CD4-positive, alpha-beta T cell (primary cell): ENCODE measurements around the gene AFF3. TPM values are rescaled to one million over a fixed set of nuclear protein-coding genes. Genes with fewer than 3 reads are reported as not detected.

ENCODE experiments used
- ATAC-seq: fragments of 200-7000 bp; cut with Tn5 transposase; one replicate; pipeline ENCODE4 v1.10.0; 2022; ENCODE audit warnings: mild to moderate bottlenecking; ENCODE audit not compliant: poor library complexity
- CTCF ChIA-PET: fragments of 350-600 bp; sonication (Branson Sonifier 250); formaldehyde crosslinking; loops from one replicate; lab custom pipeline; 2021; ENCODE audit warnings: antibody characterized with exemption, inconsistent platforms; lab: Charles Lee
- POLR2A ChIA-PET: fragments of 350-600 bp; sonication (Branson Sonifier 250); formaldehyde crosslinking; loops from one replicate; lab custom pipeline; 2021; ENCODE audit warnings: antibody characterized with exemption, inconsistent platforms; lab: Charles Lee
- DNase-seq, 14 experiments: peaks; one replicate each; pipeline ENCODE4 v3.0.0-alpha.2; 2013 to 2020; ENCODE audit warnings: mixed read lengths in 2 of 14
- H3K27ac ChIP-seq, 2 donors: one replicate each; pipeline versions ENCODE4 v1.5.1 to v1.7.0; 2013; ENCODE audit warnings: low read length in 2 of 2, low read depth in 1 of 2, mild to moderate bottlenecking in 1 of 2
- H3K27me3 ChIP-seq, 2 experiments: 1 replicate in 1 of 2; 2 replicates in 1 of 2; pipeline versions ENCODE4 v1.6.1 to v1.7.0; 2013; ENCODE audit warnings: low read length in 2 of 2, control low read depth in 1 of 2, mild to moderate bottlenecking in 1 of 2, moderate library complexity in 1 of 2; ENCODE audit not compliant: insufficient read depth in 2 of 2, control insufficient read depth in 1 of 2
- H3K36me3 ChIP-seq: one replicate; pipeline ENCODE4 v1.6.1; 2013; ENCODE audit warnings: low read length, control low read depth; ENCODE audit not compliant: insufficient read depth
- H3K4me1 ChIP-seq: one replicate; pipeline ENCODE4 v1.6.1; 2013; ENCODE audit warnings: low read length, control low read depth; ENCODE audit not compliant: insufficient read depth
- H3K4me3 ChIP-seq: one replicate; pipeline ENCODE4 v1.5.1; 2013; ENCODE audit warnings: mild to moderate bottlenecking, low read length, moderate library complexity
- H3K9me3 ChIP-seq, 2 experiments: 1 replicate in 1 of 2; 2 replicates in 1 of 2; pipeline versions ENCODE4 v1.6.1 to v1.7.0; 2013; ENCODE audit warnings: low read length in 2 of 2, mild to moderate bottlenecking in 2 of 2, control low read depth in 1 of 2, moderate library complexity in 1 of 2; ENCODE audit not compliant: control insufficient read depth in 1 of 2, insufficient read depth in 1 of 2
- H3K27ac Mint-ChIP-seq: one replicate; pipeline ENCODE4 v1.8.0; 2020; ENCODE audit warnings: mixed read lengths
- H3K27me3 Mint-ChIP-seq: one replicate; pipeline ENCODE4 v1.8.0; 2021; ENCODE audit warnings: mixed read lengths
- H3K36me3 Mint-ChIP-seq: one replicate; pipeline ENCODE4 v1.8.0; 2021; ENCODE audit warnings: low read depth, mixed read lengths
- H3K4me1 Mint-ChIP-seq: one replicate; pipeline ENCODE4 v1.8.0; 2021; ENCODE audit warnings: low read depth, mixed read lengths
- H3K4me3 Mint-ChIP-seq: one replicate; pipeline ENCODE4 v1.8.0; 2020; ENCODE audit warnings: mild to moderate bottlenecking, mixed read lengths
- H3K9me3 Mint-ChIP-seq: one replicate; pipeline ENCODE4 v1.8.0; 2020; ENCODE audit warnings: mixed read lengths
- CTCF ChIP-seq: fragments of 200-600 bp; IDR thresholded peaks from one replicate; pipeline ENCODE4 v1.8.0; 2022; ENCODE audit warnings: antibody characterized with exemption, mild to moderate bottlenecking
- intact Hi-C, 2 experiments: fragments of 100-400 bp; cut with DNase I in 1 of 2; cut with micrococcal nuclease in 1 of 2; formaldehyde crosslinking; loops; one replicate each; pipeline versions ENCODE4 v1.15.1 to v1.9.0; 2023 to 2025; cut with DNase I, micrococcal nuclease
- total RNA-seq, 174 experiments: library from RNA in 2 of 174; stranded (reverse) in 2 of 174; gene quantifications; one replicate each; pipeline ENCODE4 v1.2.3 and lab custom pipeline; 2021 to 2026

Gene AFF3
- total RNA-seq, 2 experiments from 2014 or later = 15.4 to 15.7 TPM

GRCh38 chr2:99708231-99708630 is 434.2 kb downstream of the AFF3 start:
- ATAC-seq (no peak), DNase-seq (no peak)
- Mint-ChIP-seq H3K27ac (no peak overlapping the region), H3K9me3 (no peaks in the 10 kb centered on the region), H3K4me1 (peaks cover 5% of the 10 kb centered on the region), H3K4me3 (no peak overlapping the region), H3K36me3 (no peaks in the 10 kb centered on the region), H3K27me3 (no peaks in the 10 kb centered on the region)
- CTCF ChIA-PET = no interaction called here
- TF ChIP-seq CTCF = no peak
- Histone ChIP-seq H3K36me3 (no peaks in the 10 kb centered on the region), H3K4me3 (no peak overlapping the region), H3K27me3 (no peaks in the 10 kb centered on the region), H3K27ac (no peak overlapping the region), H3K4me1 (no peaks in the 10 kb centered on the region), H3K9me3 (no peaks in the 10 kb centered on the region)
- intact Hi-C loops = no loop called here
- POLR2A ChIA-PET = no interaction called here

GRCh38 chr2:99707592-99707991 is 434.8 kb downstream of the AFF3 start:
- Histone ChIP-seq H3K36me3 (no peaks in the 10 kb centered on the region), H3K27ac (no peak overlapping the region), H3K4me3 (no peak overlapping the region), H3K27me3 (no peaks in the 10 kb centered on the region), H3K9me3 (no peaks in the 10 kb centered on the region), H3K4me1 (no peaks in the 10 kb centered on the region)
- ChIA-PET CTCF (no interaction called here), POLR2A (no interaction called here)
- TF ChIP-seq CTCF = no peak
- intact Hi-C loops = no loop called here
- ATAC-seq (no peak), DNase-seq (no peak)
- peaks cover 10% of the 10 kb centered on the region for H3K4me1 Mint-ChIP-seq
- H3K4me3 Mint-ChIP-seq = no peak overlapping the region
- H3K9me3 Mint-ChIP-seq = no peaks in the 10 kb centered on the region
- no peak overlapping the region for H3K27ac Mint-ChIP-seq
- no peaks in the 10 kb centered on the region for H3K36me3 Mint-ChIP-seq
- no peaks in the 10 kb centered on the region for H3K27me3 Mint-ChIP-seq

- H3K27ac ChIP-seq = no peak overlapping the region
- intact Hi-C loops = no loop called here
- H3K27me3 ChIP-seq = no peaks in the 10 kb centered on the region
- H3K36me3 Mint-ChIP-seq = no peaks in the 10 kb centered on the region
- no peaks in the 10 kb centered on the region for H3K9me3 Mint-ChIP-seq
- POLR2A ChIA-PET = no interaction called here
- peaks cover 13% of the 10 kb centered on the region for H3K4me1 Mint-ChIP-seq
- DNase-seq = no peak
- no peak overlapping the region for H3K27ac Mint-ChIP-seq
- H3K4me3 Mint-ChIP-seq = no peak overlapping the region
- no peaks in the 10 kb centered on the region for H3K4me1 ChIP-seq
- no peaks in the 10 kb centered on the region for H3K9me3 ChIP-seq
- no peak for TF ChIP-seq CTCF
- no peaks in the 10 kb centered on the region for H3K36me3 ChIP-seq
- no peaks in the 10 kb centered on the region for H3K27me3 Mint-ChIP-seq
- CTCF ChIA-PET = no interaction called here
- H3K4me3 ChIP-seq = no peak overlapping the region
- no peak for ATAC-seq
These were observed 435.7 kb downstream of the AFF3 start for GRCh38 chr2:99706735-99707134.
